ELF-1 (cell line): ENCODE data around the gene TAPT1.
"Not testable (repeated sequence)": the region's sequence is repeated elsewhere in the genome, so short reads cannot be mapped to it uniquely, and the experiment has no call there.

Experiments
- DNase-seq: peaks from one replicate; pipeline ENCODE4 v3.0.0-alpha.2; 2016; ENCODE audit warnings: low read depth, low spot score

The TAPT1 gene

GRCh38 chr4:16225863-16226815 is at the start of gene TAPT1:
TSS of gene TAPT1 (minus strand) at chr4:16226471. CDS start at chr4:16226457, 14 bp downstream.
- peak; percentile 59 for DNase-seq

GRCh38 chr4:16271411-16271810 is 45.1 kb upstream of the TAPT1 start:
- no peak for DNase-seq

DNA sequence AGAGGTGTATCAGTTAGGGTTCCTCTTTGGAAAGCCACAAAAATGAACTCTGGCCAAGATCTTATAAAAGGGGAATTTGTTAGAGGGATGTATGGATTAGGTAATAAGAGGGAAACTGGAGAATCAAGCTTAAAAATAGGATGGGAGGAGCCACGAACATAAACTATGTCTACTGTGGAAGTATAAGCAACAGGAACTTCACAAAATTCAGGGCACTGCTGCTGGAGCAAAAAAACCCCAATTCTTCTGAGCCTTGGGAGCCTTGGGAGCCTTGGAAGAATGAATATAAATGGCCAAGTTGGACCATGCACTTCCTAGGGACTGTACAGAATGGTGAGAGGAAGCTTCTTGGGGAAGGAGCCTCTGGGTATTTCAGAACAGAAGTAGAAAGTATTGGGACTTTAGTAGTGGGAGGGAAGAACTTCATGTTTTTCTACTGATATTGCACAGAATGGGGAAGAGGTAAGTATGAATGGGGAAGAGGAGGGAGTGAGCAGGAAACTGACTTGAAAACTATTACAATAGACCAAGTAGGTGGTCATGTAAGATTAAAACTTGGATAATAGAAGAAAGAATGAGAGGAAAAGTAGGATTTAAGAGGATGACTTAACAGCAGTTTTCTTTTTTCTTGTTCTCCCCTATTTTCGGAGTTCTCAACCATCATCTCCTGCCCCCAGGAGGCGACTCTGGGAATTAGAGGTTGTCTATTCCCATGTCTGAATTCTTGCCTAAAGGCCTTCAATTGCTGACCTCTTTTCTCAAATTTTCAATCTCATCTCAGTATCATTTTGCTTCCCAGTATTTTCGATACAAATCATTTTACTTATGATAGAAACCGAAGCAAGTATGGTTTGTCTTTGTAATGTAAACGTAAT is 44.4 kb upstream of the TAPT1 start:
- no peak for DNase-seq

DNA sequence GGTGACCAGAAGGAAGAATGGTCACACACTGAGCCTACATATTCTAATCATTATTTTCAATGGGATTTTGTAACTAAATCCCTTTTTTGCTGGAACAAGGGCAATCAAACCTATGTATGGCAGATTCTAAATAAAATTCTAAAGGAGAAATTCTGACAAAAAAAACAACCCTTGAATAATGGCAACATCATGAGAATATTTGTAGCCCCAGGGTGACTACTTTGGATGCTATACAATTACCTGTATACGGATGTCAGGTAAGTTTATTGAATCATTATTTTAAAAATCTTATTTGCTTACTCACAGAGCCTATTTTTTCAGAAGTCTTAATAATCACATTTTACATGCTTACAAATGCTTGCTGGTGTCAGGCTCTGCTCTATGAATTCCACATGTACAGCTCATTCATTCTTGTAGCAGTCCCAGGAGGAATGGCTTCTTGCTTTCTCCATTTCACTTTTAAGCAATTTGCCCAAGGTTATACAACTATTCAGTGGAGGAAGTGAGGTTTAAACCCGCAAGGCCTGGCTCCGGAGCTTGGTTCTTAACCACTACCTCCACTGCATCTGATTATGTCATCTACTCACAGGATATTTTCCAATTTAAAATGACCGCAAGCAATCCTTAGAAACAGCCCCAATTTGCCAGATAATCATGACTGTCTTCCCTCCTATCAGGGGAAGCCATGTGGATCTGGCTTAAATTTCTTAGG is 43.6 kb upstream of the TAPT1 start:
- not testable (repeated sequence) for DNase-seq

DNA sequence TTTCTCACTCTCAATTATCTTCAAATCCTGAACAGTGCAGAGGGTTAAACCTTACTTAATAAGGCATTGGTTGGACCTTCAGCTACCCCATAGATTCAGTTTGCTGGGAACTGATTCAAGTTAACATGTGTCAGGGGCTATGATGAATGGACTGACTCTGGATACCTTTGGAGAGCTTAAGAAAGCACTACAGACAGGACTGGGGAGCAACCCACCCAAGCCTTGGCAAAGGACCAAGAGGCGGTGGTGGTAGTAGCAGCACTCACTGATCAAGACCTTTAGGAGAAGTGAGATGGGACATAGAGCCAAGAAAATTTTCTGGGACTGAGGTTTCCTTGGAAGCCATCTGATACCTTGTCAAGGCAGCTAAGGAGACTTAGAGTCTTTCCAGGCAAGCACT is 43.0 kb upstream of the TAPT1 start:
- DNase-seq: no peak

DNA sequence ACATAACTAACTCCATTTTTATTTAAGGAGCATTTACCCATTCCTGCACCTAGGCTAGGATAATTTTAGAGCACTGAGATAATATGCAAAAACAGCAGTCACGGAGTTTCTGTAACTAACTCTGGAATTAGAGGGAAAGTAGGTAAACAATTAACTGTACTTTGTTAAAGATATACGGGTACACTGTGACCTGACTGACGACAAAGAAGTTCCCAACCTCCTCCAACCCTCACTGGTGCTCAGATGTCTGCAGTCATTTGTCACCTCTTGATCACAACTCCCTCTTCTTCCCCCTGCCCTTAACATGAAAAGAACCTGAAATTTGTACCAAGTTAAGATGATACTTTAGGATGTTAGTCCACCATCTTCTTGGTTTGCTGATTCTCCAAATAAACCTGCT is 42.0 kb upstream of the TAPT1 start:
- no peak for DNase-seq

- no peak for DNase-seq
These were observed 41.4 kb upstream of the TAPT1 start for GRCh38 chr4:16267639-16268038.

GRCh38 chr4:16265820-16266219 is 39.5 kb upstream of the TAPT1 start:
- no peak for DNase-seq

GRCh38 chr4:16264798-16265197 is 38.5 kb upstream of the TAPT1 start:
- DNase-seq: no peak

DNA sequence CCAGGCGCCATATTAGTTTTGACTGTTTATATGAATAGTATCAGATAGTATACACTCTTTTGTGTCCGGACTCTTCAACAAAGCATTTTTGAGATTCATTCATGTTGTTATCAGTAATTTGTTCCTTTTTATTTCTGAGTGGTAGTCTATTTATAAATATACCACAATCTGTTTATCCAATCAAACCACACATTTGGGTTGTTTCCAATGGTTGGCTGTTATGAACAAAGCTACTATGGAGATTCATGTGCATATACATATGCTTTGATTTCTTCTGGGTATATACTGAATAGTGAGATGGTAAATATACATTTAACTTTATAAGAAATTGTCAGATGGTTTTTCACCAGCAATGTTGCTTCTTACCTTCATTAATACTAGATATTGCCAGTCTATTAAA is 36.8 kb upstream of the TAPT1 start:
- no peak for DNase-seq

DNA sequence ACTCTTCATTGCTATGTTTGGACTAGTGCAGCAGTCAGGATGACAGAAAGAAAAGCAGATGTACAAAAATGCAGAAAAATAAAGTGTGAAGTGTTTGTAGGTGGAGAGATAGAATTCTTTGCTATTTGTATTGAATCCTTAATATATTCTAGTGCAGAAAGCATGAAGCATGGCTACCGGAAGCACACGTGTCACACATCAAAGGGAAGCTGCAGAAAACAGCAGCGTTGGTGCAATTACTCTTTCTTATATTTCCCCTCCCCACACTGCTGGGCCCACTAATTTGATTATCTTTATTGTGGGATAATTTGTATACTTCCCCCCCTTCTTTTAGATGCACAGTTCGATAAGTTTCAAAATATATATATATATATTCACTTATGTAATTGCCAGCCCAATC is 35.9 kb upstream of the TAPT1 start:
- no peak for DNase-seq

GRCh38 chr4:16261313-16261878 is 35.1 kb upstream of the TAPT1 start:
- no peak for DNase-seq

GRCh38 chr4:16259889-16260246 is 33.6 kb upstream of the TAPT1 start:
- no peak for DNase-seq

- DNase-seq: no peak
These were observed 33.1 kb upstream of the TAPT1 start for GRCh38 chr4:16259241-16259888.

- DNase-seq: no peak
These were observed 31.3 kb upstream of the TAPT1 start for GRCh38 chr4:16257611-16258010.

- DNase-seq: no peak
These were observed 30.1 kb upstream of the TAPT1 start for GRCh38 chr4:16256343-16256742.

DNA sequence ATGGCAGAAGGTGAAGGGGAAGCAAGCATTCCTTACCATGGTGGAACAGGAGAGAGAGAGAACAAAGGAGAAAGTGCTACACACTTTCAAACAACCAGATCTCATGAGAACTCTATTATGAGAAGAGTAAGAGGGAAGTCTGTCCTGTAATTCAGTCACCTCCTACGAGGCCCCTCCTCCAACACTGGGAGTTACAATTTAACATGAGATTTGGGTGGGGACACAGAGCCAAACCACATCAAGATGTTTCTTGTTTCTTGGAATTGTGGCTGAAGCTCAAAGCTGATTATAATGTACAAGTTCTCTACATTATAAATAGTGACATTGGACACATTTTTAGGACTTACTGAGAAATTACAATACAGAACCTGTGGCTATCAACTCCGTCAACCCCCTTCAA is 29.5 kb upstream of the TAPT1 start:
- no peak for DNase-seq

DNA sequence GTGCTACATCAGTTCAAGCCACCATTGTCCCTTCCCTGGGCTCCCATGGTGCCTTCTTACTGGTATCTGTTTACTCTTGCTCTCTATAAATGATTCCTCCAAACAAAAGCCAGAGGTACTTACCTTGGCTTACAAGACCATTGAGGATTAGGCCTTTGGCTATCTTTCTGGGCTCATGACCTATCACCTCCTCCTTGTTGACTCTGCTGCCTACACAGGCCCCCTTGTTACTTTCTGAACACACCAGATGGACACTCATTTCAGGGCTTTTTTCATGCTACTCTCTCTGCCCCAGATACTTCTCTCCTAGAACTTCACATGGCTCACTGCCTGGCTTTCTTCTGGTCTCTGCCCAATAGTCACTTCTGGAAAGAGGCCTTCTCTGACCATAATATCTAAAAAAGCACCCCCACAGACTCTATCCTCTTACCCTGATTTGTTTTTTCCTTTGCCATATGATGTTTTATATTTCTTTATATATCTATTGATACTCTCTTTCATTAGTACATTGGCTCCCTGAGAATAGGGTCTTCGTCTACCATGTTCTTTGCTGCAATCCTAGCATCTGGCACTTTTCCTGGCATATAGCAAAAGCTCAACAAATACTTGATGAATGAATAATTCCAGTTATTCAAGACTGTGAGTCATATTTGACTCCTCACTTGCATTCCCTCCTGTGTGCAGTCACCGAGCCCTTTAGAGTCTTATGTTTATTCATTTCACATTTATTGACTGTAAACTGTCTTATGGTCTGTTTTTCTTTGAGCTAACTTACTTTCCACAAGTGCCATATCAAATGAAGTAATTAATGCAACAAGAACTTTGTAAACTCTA is 27.1 kb upstream of the TAPT1 start:
- no peak for DNase-seq

DNA sequence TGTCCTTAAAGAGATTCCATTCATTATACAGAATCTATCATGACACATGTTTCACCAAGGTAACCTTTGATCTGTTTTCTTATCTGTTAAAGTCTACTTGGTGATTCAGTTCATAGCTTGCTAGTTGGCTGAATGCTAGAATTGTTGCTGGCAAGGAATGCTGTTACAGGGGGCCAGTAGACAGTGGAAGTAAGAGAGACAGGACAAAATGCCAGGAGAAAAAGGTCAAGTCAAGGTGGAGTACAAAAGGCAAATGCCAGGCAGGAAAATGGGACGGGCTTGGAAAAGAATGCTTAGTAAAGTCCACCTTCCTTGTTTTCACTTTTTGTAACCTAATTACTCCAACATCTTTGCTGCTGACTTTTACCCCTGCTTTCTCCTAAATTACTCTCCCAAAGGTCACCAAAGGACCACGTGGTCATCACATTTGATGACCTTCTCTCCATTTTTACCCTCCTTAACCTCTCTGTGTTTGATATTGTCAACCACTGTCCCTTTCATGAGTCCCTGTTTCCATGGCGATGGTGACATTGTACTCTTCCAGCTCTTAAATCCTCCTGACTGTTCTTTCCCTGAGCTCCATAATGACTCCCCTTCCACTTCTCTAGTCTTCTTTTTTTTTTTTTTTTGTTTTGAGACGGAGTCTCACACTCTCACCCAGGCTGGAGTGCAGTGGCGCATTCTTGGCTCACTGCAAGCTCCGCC is 24.5 kb upstream of the TAPT1 start:
- no peak for DNase-seq

DNA sequence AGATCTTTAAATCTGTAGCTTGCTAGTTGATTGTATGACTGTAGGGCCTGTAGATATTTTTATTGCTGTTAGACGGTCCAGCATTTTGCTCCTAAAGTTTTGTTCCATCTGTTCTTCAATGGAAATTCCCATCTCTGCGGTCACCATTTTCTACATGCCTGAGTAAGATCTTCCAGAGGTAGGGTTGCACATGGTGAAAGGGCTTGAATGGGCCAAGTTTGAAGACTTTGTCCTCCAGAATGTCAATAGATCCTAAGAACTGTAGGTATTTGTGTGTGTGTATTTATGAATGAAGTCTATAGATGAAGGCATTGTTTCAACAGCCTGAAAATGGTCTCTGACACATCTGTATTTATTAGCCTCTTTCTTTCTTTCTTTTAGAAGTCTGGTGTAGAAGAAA is 22.3 kb upstream of the TAPT1 start:
- no peak for DNase-seq
